ENCODE data around the gene TPRX1.
"Not testable (repeated sequence)": the region's sequence is repeated elsewhere in the genome, so short reads cannot be mapped to it uniquely, and the experiment has no call there.

TPRX1 gene

GRCh38 chr19:47792616-47793015, 11.7 kb downstream of the TPRX1 start:
- Histone ChIP-seq H4K91ac (ENCODE audit: low read depth, low read length, poor library complexity) (no peak overlapping the region), H2AFZ (ENCODE audit: low read length) (no peak overlapping the region), H3K4me1 (ENCODE audit: control insufficient read depth in 2 of 2, insufficient read depth in 1 of 2, low read depth in 1 of 2, low read length in 2 of 2) (no peaks in the 10 kb centered on the region), H4K8ac (ENCODE audit: low read depth, low read length) (no peak overlapping the region), H2AK5ac (ENCODE audit: low read depth, low read length) (no peak overlapping the region), H3K9ac (ENCODE audit: low read depth, low read length, poor library complexity) (no peak overlapping the region), H2BK12ac (ENCODE audit: low read length) (no peak overlapping the region), H3K4ac (ENCODE audit: low read length) (no peak overlapping the region), H2BK120ac (ENCODE audit: low read depth, low read length) (no peak overlapping the region), H2BK15ac (ENCODE audit: low read length) (no peak overlapping the region), H3K27ac (replicated peaks; ENCODE audit: low read length) (no peak overlapping the region), H3K14ac (ENCODE audit: low read length) (no peak overlapping the region), H3K4me3 (ENCODE audit: low read length in 2 of 2) (no peak overlapping the region), H2BK5ac (ENCODE audit: low read length) (no peak overlapping the region), H3K27me3 (ENCODE audit: control insufficient read depth in 3 of 3, insufficient read depth in 3 of 3, low read depth in 1 of 3, low read length in 3 of 3) (no peaks in the 10 kb centered on the region), H3K4me2 (ENCODE audit: insufficient read depth, low read length, poor library complexity, severe bottlenecking) (no peak overlapping the region), H3K79me1 (ENCODE audit: low read depth, low read length) (peaks cover 1% of the 10 kb centered on the region), H3K23ac (ENCODE audit: low read depth, low read length, poor library complexity) (no peak overlapping the region), H3K36me3 (replicated peaks in 1 of 2; ENCODE audit: control insufficient read depth in 2 of 2, insufficient read depth in 2 of 2, low read length in 2 of 2) (no peaks in the 10 kb centered on the region), H3K9me3 (replicated peaks in 1 of 2; ENCODE audit: control insufficient read depth in 2 of 2, insufficient read depth in 1 of 2, low read depth in 1 of 2, low read length in 2 of 2) (peaks cover 2 to 5% of the 10 kb centered on the region in 2 donors), H3K18ac (ENCODE audit: low read length) (no peak overlapping the region)
- no CpG with 5 or more reads among the region's 1 CpG for WGBS, 2 donors (ENCODE audit: extremely low coverage in 2 of 2, insufficient read length in 2 of 2, insufficient replicate concordance in 1 of 2)
- no peak for DNase-seq (ENCODE audit: low spot score)

GRCh38 chr19:47790398-47790814, 13.9 kb downstream of the TPRX1 start:
- Histone ChIP-seq H4K8ac (ENCODE audit: low read depth, low read length) (no peak overlapping the region), H3K4me1 (ENCODE audit: control insufficient read depth in 2 of 2, insufficient read depth in 1 of 2, low read depth in 1 of 2, low read length in 2 of 2) (no peaks in the 10 kb centered on the region), H2AFZ (ENCODE audit: low read length) (no peak overlapping the region), H3K4me2 (ENCODE audit: insufficient read depth, low read length, poor library complexity, severe bottlenecking) (no peak overlapping the region), H2BK5ac (ENCODE audit: low read length) (no peak overlapping the region), H3K36me3 (replicated peaks in 1 of 2; ENCODE audit: control insufficient read depth in 2 of 2, insufficient read depth in 2 of 2, low read length in 2 of 2) (peaks cover 2 to 15% of the 10 kb centered on the region in 2 donors), H3K27ac (replicated peaks; ENCODE audit: low read length) (peak overlapping the region; percentile 56), H3K27me3 (ENCODE audit: control insufficient read depth in 3 of 3, insufficient read depth in 3 of 3, low read depth in 1 of 3, low read length in 3 of 3) (no peaks in the 10 kb centered on the region), H3K14ac (ENCODE audit: low read length) (no peak overlapping the region), H4K91ac (ENCODE audit: low read depth, low read length, poor library complexity) (no peak overlapping the region), H3K79me1 (ENCODE audit: low read depth, low read length) (peaks cover 1% of the 10 kb centered on the region), H3K18ac (ENCODE audit: low read length) (peak overlapping the region; percentile 67), H3K4ac (ENCODE audit: low read length) (no peak overlapping the region), H3K9me3 (replicated peaks in 1 of 2; ENCODE audit: control insufficient read depth in 2 of 2, insufficient read depth in 1 of 2, low read depth in 1 of 2, low read length in 2 of 2) (peaks cover 2 to 5% of the 10 kb centered on the region in 2 donors), H2BK120ac (ENCODE audit: low read depth, low read length) (no peak overlapping the region), H3K4me3 (ENCODE audit: low read length in 2 of 2) (no peak overlapping the region), H2AK5ac (ENCODE audit: low read depth, low read length) (no peak overlapping the region), H3K23ac (ENCODE audit: low read depth, low read length, poor library complexity) (no peak overlapping the region), H3K9ac (ENCODE audit: low read depth, low read length, poor library complexity) (no peak overlapping the region), H2BK15ac (ENCODE audit: low read length) (no peak overlapping the region), H2BK12ac (ENCODE audit: low read length) (no peak overlapping the region)
- no CpG with 5 or more reads among the region's 10 CpGs for WGBS, 2 donors (ENCODE audit: extremely low coverage in 2 of 2, insufficient read length in 2 of 2, insufficient replicate concordance in 1 of 2)
- peak; percentile 80 for DNase-seq (ENCODE audit: low spot score)

- H3K4me2 ChIP-seq (ENCODE audit: insufficient read depth, low read length, poor library complexity, severe bottlenecking); H3K4me3 ChIP-seq (ENCODE audit: low read length in 2 of 2); H2BK120ac ChIP-seq (ENCODE audit: low read depth, low read length); H2AK5ac ChIP-seq (ENCODE audit: low read depth, low read length); H3K4me1 ChIP-seq (ENCODE audit: control insufficient read depth in 2 of 2, insufficient read depth in 1 of 2, low read depth in 1 of 2, low read length in 2 of 2); H2BK12ac ChIP-seq (ENCODE audit: low read length); DNase-seq (ENCODE audit: low spot score); H3K27me3 ChIP-seq (ENCODE audit: control insufficient read depth in 3 of 3, insufficient read depth in 3 of 3, low read depth in 1 of 3, low read length in 3 of 3); H3K18ac ChIP-seq (ENCODE audit: low read length); H2BK15ac ChIP-seq (ENCODE audit: low read length); H3K9me3 ChIP-seq (replicated peaks in 1 of 2; ENCODE audit: control insufficient read depth in 2 of 2, insufficient read depth in 1 of 2, low read depth in 1 of 2, low read length in 2 of 2); H3K9ac ChIP-seq (ENCODE audit: low read depth, low read length, poor library complexity); H2AFZ ChIP-seq (ENCODE audit: low read length); H4K8ac ChIP-seq (ENCODE audit: low read depth, low read length); H3K27ac ChIP-seq (replicated peaks; ENCODE audit: low read length); H3K14ac ChIP-seq (ENCODE audit: low read length); H2BK5ac ChIP-seq (ENCODE audit: low read length); H3K79me1 ChIP-seq (ENCODE audit: low read depth, low read length); H4K91ac ChIP-seq (ENCODE audit: low read depth, low read length, poor library complexity); H3K4ac ChIP-seq (ENCODE audit: low read length); H3K23ac ChIP-seq (ENCODE audit: low read depth, low read length, poor library complexity): not testable (repeated sequence)
- WGBS, 2 donors (ENCODE audit: extremely low coverage in 2 of 2, insufficient read length in 2 of 2, insufficient replicate concordance in 1 of 2) = no CpG with 5 or more reads among the region's 13 CpGs
- peaks cover 4 to 20% of the 10 kb centered on the region in 2 donors for H3K36me3 ChIP-seq (replicated peaks in 1 of 2; ENCODE audit: control insufficient read depth in 2 of 2, insufficient read depth in 2 of 2, low read length in 2 of 2)
Observed at GRCh38 chr19:47789811-47790210, 14.5 kb downstream of the TPRX1 start.

- not testable (repeated sequence) for H2BK120ac ChIP-seq (ENCODE audit: low read depth, low read length); H3K79me1 ChIP-seq (ENCODE audit: low read depth, low read length); DNase-seq (ENCODE audit: low spot score); H3K23ac ChIP-seq (ENCODE audit: low read depth, low read length, poor library complexity); H2BK5ac ChIP-seq (ENCODE audit: low read length); H4K91ac ChIP-seq (ENCODE audit: low read depth, low read length, poor library complexity); H3K14ac ChIP-seq (ENCODE audit: low read length); H2BK15ac ChIP-seq (ENCODE audit: low read length); H3K4me1 ChIP-seq (ENCODE audit: control insufficient read depth in 2 of 2, insufficient read depth in 1 of 2, low read depth in 1 of 2, low read length in 2 of 2); H3K4ac ChIP-seq (ENCODE audit: low read length); H4K8ac ChIP-seq (ENCODE audit: low read depth, low read length); H3K4me3 ChIP-seq (ENCODE audit: low read length in 2 of 2); H2AFZ ChIP-seq (ENCODE audit: low read length); H2BK12ac ChIP-seq (ENCODE audit: low read length); H3K9ac ChIP-seq (ENCODE audit: low read depth, low read length, poor library complexity); H3K9me3 ChIP-seq (replicated peaks in 1 of 2; ENCODE audit: control insufficient read depth in 2 of 2, insufficient read depth in 1 of 2, low read depth in 1 of 2, low read length in 2 of 2); H3K18ac ChIP-seq (ENCODE audit: low read length); H3K27ac ChIP-seq (replicated peaks; ENCODE audit: low read length); H2AK5ac ChIP-seq (ENCODE audit: low read depth, low read length); H3K27me3 ChIP-seq (ENCODE audit: control insufficient read depth in 3 of 3, insufficient read depth in 3 of 3, low read depth in 1 of 3, low read length in 3 of 3); H3K4me2 ChIP-seq (ENCODE audit: insufficient read depth, low read length, poor library complexity, severe bottlenecking)
- no CpG with 5 or more reads among the region's 10 CpGs for WGBS, 2 donors (ENCODE audit: extremely low coverage in 2 of 2, insufficient read length in 2 of 2, insufficient replicate concordance in 1 of 2)
- peaks cover 15 to 41% of the 10 kb centered on the region in 2 donors for H3K36me3 ChIP-seq (replicated peaks in 1 of 2; ENCODE audit: control insufficient read depth in 2 of 2, insufficient read depth in 2 of 2, low read length in 2 of 2)
Observed at GRCh38 chr19:47787307-47787706, 17.0 kb downstream of the TPRX1 start.
